NCI-H1092 (cell line): Measurements from ENCODE around the gene NOTO.
"Not testable (repeated sequence)": the region's sequence is repeated elsewhere in the genome, so short reads cannot be mapped to it uniquely, and the experiment has no call there.

Experiments
- DNase-seq: peaks from one replicate; lab custom pipeline; 2025; lab: John Stamatoyannopoulos, UW

Gene NOTO

GRCh38 chr2:73200281-73200680 lies 2.1 kb upstream of the NOTO start:
- not testable (repeated sequence) for DNase-seq

DNA sequence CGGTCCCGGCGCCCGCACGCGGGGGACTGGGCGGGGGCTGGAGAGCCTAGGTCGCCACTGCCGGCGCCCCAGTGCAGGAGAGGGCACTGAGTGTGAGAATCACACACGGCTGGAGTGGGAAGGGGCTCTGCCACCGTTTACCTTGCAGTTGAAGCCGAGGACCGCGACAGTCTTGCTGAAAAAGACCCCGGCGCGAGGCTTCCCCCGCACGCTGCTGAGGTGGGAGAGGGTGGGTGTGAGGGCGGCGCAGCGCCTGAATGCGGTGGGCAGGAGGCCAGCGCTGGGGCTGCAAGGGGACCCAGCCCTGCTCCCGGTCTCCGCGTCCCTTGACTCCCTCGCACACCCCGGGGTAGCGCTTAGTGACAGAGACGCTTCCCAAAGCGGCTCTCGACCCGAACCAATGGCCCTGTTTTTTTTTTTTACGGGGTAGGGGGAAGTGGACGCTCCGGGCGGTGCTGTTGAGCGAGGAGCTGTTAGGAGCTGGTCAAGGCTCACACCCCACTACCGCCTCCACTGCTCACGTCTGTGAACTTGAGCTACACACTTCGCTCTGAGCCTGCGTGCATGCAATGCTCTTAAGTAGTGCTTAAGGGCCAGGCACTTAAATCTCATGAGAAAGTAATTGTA lies 794 bp downstream of the NOTO start:
- no peak for DNase-seq

DNA sequence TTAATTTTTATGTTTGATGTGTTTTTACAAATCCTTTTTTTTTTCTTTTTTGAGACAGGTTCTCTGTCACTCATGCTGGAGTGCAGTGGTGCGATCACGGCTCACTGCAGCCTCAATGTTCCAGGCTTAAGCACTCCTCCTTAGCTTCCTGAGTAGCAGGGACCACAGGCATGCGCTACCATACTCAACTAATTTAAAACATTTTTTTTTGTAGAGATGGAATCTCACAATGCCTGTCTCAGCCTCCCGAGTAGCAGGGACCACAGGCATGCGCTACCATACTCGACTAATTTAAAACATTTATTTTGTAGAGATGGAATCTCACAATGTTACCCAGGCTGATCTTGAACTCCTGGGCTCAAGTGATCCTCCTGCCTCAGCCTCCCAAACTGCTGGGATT lies 3.2 kb downstream of the NOTO start:
- DNase-seq = no peak

DNA sequence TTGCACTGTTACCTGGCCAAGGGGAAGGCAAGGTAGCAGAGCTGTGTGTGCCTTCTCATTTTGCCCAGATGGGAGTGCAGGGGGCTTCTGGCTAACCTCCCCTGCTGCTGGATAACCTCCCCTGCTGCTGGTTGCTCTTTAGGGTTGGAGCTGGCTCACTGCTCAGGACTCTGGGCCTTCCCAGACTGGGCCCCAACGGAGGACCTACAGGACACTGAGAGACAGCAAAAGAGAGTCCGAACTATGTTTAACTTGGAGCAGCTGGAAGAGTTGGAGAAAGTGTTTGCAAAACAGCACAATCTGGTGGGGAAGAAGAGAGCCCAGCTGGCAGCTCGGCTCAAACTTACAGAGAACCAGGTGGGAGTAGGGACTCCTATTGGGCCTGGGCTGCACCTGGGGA lies 5.9 kb downstream of the NOTO start:
- DNase-seq = no peak

DNA sequence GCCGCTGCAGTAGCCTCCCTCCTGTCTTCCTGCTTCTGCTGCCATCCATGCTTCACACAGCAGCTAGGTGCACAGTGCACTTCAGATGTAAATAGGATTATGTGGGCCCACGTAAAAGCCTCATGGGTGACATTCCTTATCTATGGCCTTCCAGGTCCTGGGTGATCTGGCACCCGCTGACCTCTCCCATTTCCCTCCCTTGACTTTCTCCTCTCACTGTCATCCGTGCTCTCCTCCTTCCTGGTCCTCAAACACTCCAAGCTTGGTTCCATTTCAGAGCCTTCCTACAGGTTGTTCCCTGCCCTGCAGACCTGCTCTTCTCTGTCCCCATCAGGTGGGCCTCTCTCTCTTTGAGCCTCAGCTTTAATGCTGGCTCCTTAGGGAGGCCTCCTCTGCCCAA lies 7.6 kb downstream of the NOTO start:
- DNase-seq = no peak

DNA sequence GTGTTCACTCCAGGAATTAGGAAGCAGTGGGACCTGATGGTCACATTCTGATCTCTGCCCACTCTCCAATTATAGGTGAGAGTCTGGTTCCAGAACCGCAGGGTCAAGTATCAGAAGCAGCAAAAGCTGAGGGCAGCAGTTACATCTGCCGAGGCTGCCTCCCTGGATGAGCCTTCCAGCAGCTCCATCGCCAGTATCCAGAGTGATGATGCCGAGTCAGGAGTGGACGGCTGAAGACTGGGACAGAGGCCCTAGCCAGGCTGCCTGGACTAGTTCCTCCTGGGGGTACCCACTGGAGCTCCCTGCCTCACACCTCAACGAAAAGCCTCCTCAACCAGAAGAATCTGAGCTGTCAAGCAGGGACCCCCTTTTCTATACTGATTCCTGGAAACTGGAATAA lies 8.3 kb downstream of the NOTO start:
- DNase-seq = no peak

DNA sequence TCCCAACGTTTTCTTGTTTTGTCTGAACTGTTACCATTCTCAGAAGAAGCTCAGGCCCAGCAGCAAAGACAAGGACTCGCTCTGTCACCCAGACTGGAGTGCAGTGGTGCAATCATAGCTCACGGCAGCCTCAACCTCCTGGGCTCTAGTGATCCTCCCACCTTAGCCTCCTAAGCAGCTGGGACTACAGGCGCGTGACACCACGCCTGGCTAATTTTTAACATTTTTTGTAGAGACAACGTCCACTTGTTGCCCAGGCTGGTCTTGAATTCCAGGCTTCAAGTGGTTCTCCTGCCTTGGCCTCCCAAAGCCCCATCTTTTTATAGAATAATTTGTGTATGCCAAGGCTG lies 9.7 kb downstream of the NOTO start:
- DNase-seq = no peak

DNA sequence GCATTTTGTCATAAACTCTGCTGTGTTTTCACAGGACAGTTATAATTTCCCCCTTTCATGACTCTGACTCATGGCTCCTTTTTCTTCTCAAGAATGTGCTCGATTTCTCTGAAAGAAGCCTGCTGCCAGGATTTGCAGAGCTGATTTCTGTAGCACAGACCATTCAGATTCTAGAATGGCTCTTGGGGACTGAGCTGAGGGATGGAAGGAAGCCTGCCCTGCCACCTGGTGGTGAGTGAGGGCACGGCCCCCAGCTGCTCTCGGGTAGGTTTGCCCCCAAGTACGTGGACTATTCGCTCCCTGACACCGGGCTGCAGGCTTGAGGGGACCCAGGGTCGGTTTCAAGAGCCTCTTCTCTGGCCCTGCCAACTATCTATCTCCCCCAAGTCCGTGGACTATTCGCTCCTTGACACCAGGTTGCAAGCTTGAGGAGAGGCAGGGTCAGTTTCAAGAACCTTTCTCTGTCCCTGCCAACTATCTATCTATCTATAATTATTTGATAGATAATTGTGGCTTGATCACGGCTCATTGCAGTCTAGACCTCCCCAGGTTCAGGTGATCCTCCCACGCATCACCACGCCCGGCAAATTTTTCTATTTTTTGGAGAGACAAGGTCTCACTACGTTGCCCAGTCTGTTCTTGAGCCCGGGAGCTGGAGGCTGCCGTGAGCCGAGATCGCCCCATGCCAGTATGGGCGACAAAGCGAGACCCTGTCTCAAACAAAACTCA lies 10.2 kb downstream of the NOTO start:
- peak; percentile 42 for DNase-seq

DNA sequence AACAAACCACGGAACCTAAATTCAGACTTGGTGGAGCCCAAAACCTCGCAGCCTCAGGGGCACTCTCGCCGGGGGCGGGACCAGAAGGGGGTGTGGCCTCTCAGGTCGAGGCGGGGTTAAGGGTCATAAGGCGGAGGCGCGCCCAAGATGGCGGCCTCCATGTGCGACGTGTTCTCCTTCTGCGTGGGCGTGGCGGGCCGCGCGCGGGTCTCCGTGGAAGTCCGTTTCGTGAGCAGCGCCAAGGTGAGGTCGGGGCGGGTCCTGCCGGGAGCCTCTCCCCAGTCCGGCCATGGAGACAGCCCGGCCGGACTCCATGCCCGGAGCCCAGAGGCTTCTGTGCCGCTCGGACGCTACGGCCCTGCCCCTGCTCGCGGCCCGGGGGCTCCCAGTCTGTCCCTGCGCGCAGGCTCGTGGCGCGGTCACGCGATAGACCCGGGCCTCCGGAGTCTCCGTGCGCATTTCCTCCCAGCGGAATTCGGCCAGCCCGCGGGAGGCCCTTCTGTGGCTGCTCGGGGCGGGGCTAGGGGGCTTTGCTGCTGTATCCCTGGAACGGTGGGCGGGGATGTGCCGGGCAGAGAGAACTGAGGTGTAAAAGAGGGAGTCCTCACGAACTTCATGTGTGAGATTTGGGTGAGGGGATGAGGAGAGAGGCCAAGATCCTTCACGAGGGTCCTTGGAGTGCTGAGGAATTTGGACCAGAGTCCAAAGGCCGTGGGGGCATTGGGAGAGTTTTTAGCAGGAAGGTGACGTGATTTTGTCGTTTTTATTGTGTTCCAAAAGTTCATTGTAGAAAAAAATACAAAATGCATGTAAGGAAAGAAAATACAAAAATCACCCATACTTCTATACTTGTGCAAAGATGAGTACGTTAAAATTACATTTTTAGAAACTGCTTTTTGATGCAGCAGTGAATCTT lies 12.0 kb downstream of the NOTO start, which contains the start of gene SMYD5:
SMYD5 (plus strand) TSS at position 126 of the 916 bp plus-strand sequence; CDS start at position 148, 22 bp downstream.
- DNase-seq = peak; percentile 48

GRCh38 chr2:73215254-73215653 lies 12.9 kb downstream of the NOTO start:
- DNase-seq = no peak

GRCh38 chr2:73217160-73217559 lies 14.8 kb downstream of the NOTO start:
- no peak for DNase-seq

- no peak for DNase-seq
These were observed 15.5 kb downstream of the NOTO start for GRCh38 chr2:73217826-73218225.

- no peak for DNase-seq
These were observed 15.9 kb downstream of the NOTO start for GRCh38 chr2:73218298-73218697.

DNA sequence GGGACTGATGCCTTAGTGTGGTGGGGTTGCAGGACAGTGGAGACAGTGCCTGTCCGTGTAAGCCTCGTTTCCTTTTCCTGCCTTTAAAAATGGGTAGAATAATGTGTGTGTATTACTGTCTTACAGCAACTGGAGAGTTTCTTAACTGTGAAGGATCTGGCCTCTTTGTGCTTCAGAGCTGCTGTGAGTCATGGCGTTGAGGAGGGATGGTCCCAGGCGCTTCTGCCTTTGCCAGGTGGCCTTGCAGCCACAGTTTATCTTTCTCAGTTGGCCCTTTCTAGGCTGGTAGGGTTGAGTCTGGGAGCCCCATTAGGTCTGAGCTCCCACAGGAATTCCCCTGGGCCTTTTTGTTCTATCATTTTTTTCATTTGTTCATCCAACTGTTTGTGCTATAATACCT lies 21.4 kb downstream of the NOTO start:
- no peak for DNase-seq

DNA sequence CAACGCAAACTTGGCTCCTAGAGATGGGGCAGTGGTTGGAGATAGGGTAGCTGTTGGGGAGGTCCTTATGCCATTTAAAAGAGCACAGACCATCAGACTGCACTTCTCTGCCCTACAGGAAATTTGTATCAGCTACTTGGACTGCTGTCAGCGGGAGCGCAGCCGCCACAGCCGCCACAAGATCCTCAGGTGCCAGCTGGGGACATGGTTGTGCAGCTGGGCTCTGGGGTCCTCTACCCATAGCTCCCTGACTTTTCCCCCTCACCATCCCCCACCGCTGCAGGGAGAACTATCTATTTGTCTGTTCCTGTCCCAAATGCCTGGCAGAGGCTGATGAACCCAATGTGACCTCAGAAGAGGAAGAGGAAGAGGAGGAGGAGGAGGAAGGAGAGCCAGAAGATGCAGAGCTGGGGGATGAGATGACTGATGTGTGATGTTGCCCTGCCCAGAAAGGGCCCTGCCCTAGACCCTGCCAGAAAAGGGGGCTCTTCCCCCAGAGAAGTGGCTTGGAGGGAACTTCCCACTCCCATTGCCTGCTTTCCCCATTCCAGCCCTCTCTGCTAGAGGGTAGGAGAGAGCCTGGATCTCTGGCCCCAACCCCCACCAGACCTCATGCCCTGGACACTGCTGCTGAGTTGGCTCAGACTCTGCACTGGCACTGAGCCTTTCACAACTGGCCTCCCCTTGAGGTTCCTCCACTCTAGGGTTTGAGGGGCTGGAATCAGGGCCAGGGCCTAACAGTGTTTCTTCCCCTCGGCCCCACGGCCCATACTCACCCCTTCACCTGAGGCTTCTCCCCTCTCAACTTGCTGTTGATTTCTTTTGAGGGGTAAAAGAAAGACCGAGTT lies 23.4 kb downstream of the NOTO start:
- no peak for DNase-seq

GRCh38 chr2:73227086-73227485 lies 24.7 kb downstream of the NOTO start:
- no peak for DNase-seq

DNA sequence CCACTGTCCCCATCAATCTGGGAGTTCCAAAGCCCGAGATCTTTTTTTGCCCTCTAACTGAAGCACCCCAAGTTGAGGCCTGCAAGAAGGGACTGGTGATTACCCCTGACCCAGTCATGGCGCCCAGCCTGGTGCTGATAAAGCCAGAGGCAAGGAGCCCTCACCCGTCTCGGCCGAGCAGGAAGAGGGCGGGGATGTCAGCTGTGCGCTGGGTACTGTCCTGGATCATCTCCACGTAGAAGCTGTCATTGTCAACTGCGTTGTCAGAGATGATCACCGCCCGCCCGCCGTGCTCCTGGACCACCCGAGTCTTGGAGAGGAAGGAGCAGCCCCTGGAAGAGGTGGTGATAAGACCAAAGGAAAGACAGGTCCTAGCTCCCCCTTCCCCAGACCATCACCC lies 26.3 kb downstream of the NOTO start:
- no peak for DNase-seq

DNA sequence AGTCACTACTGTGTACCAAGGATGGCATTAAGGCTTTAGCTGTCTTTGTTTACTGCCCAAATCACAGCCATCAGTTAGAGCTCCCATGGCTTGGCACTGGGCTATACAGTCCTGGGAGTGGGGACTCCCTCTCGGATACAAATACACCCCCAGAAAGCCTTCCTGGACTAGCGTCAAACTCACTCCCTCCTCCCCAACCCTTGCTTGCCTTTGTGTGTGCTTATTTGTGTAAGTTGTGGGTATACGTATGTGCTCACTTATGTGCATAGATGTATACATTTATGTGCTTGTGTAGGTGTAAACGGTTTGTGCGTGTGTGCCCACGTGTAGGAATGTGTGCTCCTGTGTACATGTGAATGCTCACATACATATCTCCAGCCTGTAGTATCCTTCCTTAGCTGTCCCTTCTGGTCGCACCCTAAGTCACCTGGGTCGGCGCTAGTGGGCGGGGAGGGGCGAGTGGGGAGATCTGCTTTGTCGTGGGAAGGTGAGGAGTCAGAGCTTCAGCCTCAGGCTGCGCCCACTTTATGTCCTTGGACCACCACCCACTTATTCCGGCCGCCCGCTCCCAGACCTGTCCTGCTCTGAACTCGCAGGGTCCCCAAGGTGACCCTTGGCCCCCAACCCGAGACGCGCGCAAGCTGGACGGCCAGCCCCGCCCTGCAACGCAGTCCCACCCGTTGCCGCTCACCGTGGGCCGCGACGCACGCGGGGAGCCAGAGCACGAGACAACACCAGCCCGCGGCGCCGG lies 30.2 kb downstream of the NOTO start:
- DNase-seq = no peak

DNA sequence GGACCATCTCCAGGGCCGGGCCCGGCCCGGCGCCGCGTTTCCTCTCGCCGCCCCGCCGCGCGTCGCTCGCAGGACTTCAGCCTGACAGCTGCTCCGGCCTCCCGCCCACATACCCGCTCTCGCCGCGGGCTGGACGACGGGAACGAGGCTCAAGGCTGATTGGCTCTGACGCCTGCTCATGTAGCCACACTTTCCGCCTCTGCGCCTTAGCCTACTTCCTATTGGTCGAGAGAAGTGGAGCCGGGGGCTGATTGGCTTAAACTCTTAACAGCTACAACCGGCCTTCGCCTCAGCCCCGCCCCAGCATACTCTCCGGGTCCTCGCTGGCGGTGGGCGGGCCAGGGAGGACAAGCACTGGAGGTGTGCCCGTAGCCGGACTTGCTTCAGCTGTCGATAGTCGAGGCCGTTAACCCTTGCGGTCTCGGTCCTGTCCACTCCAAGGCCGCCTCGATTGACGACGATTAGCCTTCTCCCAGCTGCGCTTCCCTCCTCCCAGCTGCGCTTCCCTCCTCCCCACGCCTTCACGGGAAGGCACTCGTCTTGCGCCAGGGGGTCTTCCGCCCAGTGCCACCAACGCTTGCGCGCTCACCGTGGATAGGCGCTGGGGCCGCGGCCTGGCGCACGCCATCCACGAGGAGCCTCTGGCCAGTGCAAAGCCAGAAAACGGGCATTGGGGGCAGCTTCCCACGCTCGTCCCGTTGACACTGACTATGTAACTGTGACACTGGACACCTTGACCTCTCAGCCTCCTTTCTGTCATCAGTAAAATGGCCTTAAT lies 31.0 kb downstream of the NOTO start, which contains the start of gene PRADC1:
PRADC1 (minus strand) TSS at position 86 of the 778 bp plus-strand sequence; CDS start at position 7, 79 bp downstream.
- DNase-seq = peak; percentile 98
